ENCODE measurements around the gene GK2.

GRCh38 chr4:79397951-79398350, 10.1 kb downstream of the GK2 start:
- TF ChIP-seq EZH2 (IDR thresholded peaks at IDR 0.05; ENCODE audit: insufficient read depth, low read length) (no peak), CTCF (IDR thresholded peaks at IDR 0.05; ENCODE audit: insufficient read depth, low read depth, low read length) (no peak)

Measured in astrocyte (in vitro differentiated cells and primary cell).